MM.1S (cell line): Measurements from ENCODE around the gene ACOT6.

Experiments used
- EZH2 ChIP-seq: fragments of 300-600 bp; sonication (generic); optimal IDR thresholded peaks from 2 replicates; pipeline ENCODE3; 2017; ENCODE audit warnings: low read depth, mild to moderate bottlenecking, antibody characterized with exemption, low read length, mixed read lengths
- EZH2phosphoT487 ChIP-seq: fragments of 300-600 bp; sonication (generic); IDR thresholded peaks from 2 replicates; pipeline ENCODE4 v1.6.1; 2018; ENCODE audit warnings: antibody characterized with exemption, low read length
- TF ChIP-seq, protein P1 (sequence below): fragments of 300-600 bp; sonication (generic); IDR thresholded peaks from 2 replicates; pipeline ENCODE4 v1.5.1; 2016; ENCODE audit warnings: antibody characterized with exemption, low read length, mixed read lengths

GRCh38 chr14:73613419-73613963 is 1.2 kb downstream of the ACOT6 start:
- TF ChIP-seq EZH2 (no peak), EZH2phosphoT487 (no peak)
- TF ChIP-seq, protein P1, sequence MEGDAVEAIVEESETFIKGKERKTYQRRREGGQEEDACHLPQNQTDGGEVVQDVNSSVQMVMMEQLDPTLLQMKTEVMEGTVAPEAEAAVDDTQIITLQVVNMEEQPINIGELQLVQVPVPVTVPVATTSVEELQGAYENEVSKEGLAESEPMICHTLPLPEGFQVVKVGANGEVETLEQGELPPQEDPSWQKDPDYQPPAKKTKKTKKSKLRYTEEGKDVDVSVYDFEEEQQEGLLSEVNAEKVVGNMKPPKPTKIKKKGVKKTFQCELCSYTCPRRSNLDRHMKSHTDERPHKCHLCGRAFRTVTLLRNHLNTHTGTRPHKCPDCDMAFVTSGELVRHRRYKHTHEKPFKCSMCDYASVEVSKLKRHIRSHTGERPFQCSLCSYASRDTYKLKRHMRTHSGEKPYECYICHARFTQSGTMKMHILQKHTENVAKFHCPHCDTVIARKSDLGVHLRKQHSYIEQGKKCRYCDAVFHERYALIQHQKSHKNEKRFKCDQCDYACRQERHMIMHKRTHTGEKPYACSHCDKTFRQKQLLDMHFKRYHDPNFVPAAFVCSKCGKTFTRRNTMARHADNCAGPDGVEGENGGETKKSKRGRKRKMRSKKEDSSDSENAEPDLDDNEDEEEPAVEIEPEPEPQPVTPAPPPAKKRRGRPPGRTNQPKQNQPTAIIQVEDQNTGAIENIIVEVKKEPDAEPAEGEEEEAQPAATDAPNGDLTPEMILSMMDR, result no peak
